K562 (cell line): ENCODE measurements around the gene MMP28. TPM values are rescaled to one million over a fixed set of nuclear protein-coding genes. Genes with fewer than 3 reads are reported as not detected.

Source experiments
- CBX1 ChIP-seq: sonication (generic); IDR thresholded peaks from 2 replicates; pipeline ENCODE4 v1.6.1; 2016; ENCODE audit warnings: antibody characterized with exemption, low read depth, mild to moderate bottlenecking
- CEBPB ChIP-seq: fragments of 450-650 bp; IDR thresholded peaks from 2 replicates; pipeline ENCODE4 v1.6.1; 2016; ENCODE audit warnings: missing genetic modification characterization, missing compliant biosample characterization
- CEBPZ ChIP-seq: fragments of 150-350 bp; IDR thresholded peaks from 2 replicates; pipeline ENCODE4 v1.6.1; 2014; ENCODE audit warnings: low read depth, mild to moderate bottlenecking, low read length, borderline replicate concordance
- E2F6 ChIP-seq, 2 experiments: IDR thresholded peaks; 2 replicates each; pipeline ENCODE4 v1.6.1; 2011; ENCODE audit warnings: borderline replicate concordance in 1 of 2, control low read depth in 1 of 2, low read depth in 1 of 2, low read length in 1 of 2, mild to moderate bottlenecking in 1 of 2, mixed read lengths in 1 of 2, moderate library complexity in 1 of 2; ENCODE audit not compliant: insufficient read depth in 1 of 2, insufficient read length in 1 of 2, poor library complexity in 1 of 2, severe bottlenecking in 1 of 2; ENCODE audit errors: extremely low read depth in 1 of 2
- KLF1 ChIP-seq: fragments of 450-650 bp; IDR thresholded peaks from 2 replicates; pipeline ENCODE4 v1.6.1; 2016; ENCODE audit warnings: missing genetic modification characterization, missing compliant biosample characterization
- MAZ ChIP-seq, 2 experiments: fragments of 450-650 bp in 1 of 2; sonication (generic) in 1 of 2; formaldehyde crosslinking; IDR thresholded peaks in 1 of 2; conservative IDR thresholded peaks in 1 of 2; 2 replicates each; pipeline versions ENCODE4 v1.4.0 to v1.5.0; 2020; ENCODE audit warnings: mild to moderate bottlenecking in 1 of 2, missing genetic modification reagents in 1 of 2
- POLR2G ChIP-seq: fragments of 200-400 bp; formaldehyde crosslinking; IDR thresholded peaks from 2 replicates; pipeline ENCODE4 v1.6.1; 2017; ENCODE audit warnings: low read depth, mild to moderate bottlenecking, antibody characterized with exemption, low read length, moderate library complexity
- RNF2 ChIP-seq: sonication (generic); IDR thresholded peaks from 2 replicates; pipeline ENCODE4 v1.6.1; 2016
- SIN3A ChIP-seq, 2 experiments: fragments of 150-350 bp in 1 of 2; IDR thresholded peaks; 2 replicates each; pipeline ENCODE4 v1.6.1; 2011 to 2016; ENCODE audit warnings: borderline replicate concordance in 2 of 2, low read depth in 2 of 2, low read length in 2 of 2, mild to moderate bottlenecking in 2 of 2, moderate library complexity in 2 of 2; ENCODE audit not compliant: control insufficient read depth in 1 of 2
- SIRT6 ChIP-seq: IDR thresholded peaks from one replicate; pipeline ENCODE4 v1.6.1; 2012; ENCODE audit warnings: low read depth, mild to moderate bottlenecking, control low read depth, inconsistent platforms, low read length, moderate library complexity
- ZNF740 ChIP-seq, 3 experiments: fragments of 200-800 bp in 1 of 3; sonication (Bioruptor generic) in 1 of 3; sonication (generic) in 1 of 3; formaldehyde crosslinking in 1 of 3; IDR thresholded peaks; 2 replicates each; pipeline versions ENCODE4 v1.6.1 to v1.8.0; 2016 to 2022; ENCODE audit warnings: mild to moderate bottlenecking in 2 of 3, missing compliant biosample characterization in 2 of 3, missing genetic modification characterization in 2 of 3, missing genetic modification reagents in 1 of 3
- polyA plus RNA-seq, 8 experiments: library from polyadenylated mRNA; depleted of rRNA in 4 of 8; stranded (reverse) in 5 of 8; unstranded in 3 of 8; fragments of >200 nt; fragmentation: Nextera tagmentation in 2 of 8; fragmentation: Illumina TruSeq in 1 of 8; extraction: Ambion mirVana in 2 of 8; extraction: Trizol in 1 of 8; gene quantifications; 2 replicates each; pipeline versions ENCODE4 v1.2.1 to v1.2.3, GENCODE V29; 2011 to 2014; ENCODE audit warnings: inconsistent platforms in 1 of 8, missing spikeins in 1 of 8
- total RNA-seq, 7 experiments: library from RNA; depleted of rRNA in 6 of 7; stranded (reverse); fragments of >200 nt in 6 of 7; fragmentation: Illumina TruSeq in 2 of 7; extraction: Trizol in 2 of 7; gene quantifications; 2 replicates each; pipeline versions ENCODE4 v1.2.1 to v1.2.3, GENCODE V29; 2011 to 2021; ENCODE audit warnings: low replicate concordance in 1 of 7
- TF ChIP-seq, protein P1 (sequence below): sonication (generic); formaldehyde crosslinking; IDR thresholded peaks from 2 replicates; pipeline ENCODE4 v1.8.1; 2023; ENCODE audit warnings: mild to moderate bottlenecking, missing genetic modification reagents

The MMP28 gene
- total and polyA plus RNA-seq, 9 of the 15 experiments (the other 6 are each of a cell fraction or from before 2014, with no cell fraction given): not detected

DNA sequence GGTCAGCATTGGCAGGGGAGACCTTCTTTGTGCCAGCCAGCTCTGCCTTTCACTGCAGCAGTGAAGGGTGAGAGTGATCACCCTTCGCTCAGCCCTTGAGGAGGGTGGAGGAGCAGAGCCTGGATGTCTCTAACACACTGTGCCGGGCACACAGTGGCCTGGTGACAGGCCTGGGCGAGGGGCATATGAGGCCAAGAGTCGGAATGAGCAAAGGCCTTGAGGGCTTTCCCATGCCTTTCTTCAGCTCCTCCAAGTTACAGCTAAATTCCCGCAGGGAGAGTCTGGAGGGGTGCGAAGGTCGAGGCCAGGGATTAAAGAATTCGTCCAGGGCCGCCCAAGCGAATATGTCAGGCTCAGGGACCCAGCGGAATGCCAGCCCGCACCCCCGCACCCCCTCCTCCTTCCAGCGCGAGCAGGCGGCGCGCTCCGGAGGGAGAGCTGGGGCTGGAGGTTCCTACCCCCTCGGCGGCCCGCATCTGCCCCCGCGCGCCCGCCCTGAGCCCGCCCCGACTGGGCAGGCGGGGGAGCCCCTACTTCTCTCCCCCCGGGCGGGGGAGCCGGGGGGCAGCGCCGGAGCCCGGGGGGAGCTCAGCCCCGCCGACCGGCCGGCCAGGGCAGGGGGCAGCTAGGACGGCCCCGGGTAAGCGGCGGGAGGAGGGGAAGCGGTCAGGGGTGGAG, 64.1 kb downstream of the MMP28 start, which contains the start of gene RASL10B (continued):
- TF ChIP-seq, protein P1, sequence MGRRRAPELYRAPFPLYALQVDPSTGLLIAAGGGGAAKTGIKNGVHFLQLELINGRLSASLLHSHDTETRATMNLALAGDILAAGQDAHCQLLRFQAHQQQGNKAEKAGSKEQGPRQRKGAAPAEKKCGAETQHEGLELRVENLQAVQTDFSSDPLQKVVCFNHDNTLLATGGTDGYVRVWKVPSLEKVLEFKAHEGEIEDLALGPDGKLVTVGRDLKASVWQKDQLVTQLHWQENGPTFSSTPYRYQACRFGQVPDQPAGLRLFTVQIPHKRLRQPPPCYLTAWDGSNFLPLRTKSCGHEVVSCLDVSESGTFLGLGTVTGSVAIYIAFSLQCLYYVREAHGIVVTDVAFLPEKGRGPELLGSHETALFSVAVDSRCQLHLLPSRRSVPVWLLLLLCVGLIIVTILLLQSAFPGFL (CRISPR knock-in tag): no peak
- no peak for TF ChIP-seq SIN3A (IDR thresholded peaks at IDR 0.05; ENCODE audit: borderline replicate concordance in 2 of 2, control insufficient read depth in 1 of 2, low read depth in 2 of 2, low read length in 2 of 2)
- peak in 1 of 2 experiments; percentile 43; a peak in 1 of 4 replicates for TF ChIP-seq MAZ (CRISPR knock-in tag; conservative IDR thresholded peaks at IDR 0.05 in 1 of 2, IDR thresholded peaks at IDR 0.05 in 1 of 2)
- no peak for TF ChIP-seq SIRT6
- TF ChIP-seq CEBPB: no peak
- no peak for TF ChIP-seq KLF1 (tag)
- TF ChIP-seq ZNF740 (CRISPR knock-in tag; IDR thresholded peaks at IDR 0.05): peak; percentile 48; the same call in 1 of the 2 replicates
- TF ChIP-seq ZNF740 (tag; IDR thresholded peaks at IDR 0.05): peak in 1 of 2 experiments; percentile 45; a peak in 1 of 4 replicates
- TF ChIP-seq POLR2G: peak; percentile 46; the same call in 1 of the 2 replicates
- no peak for TF ChIP-seq CEBPZ
- no peak for TF ChIP-seq CBX1
- TF ChIP-seq E2F6 (IDR thresholded peaks at IDR 0.05; ENCODE audit: borderline replicate concordance in 1 of 2, extremely low read depth in 1 of 2, insufficient read depth in 1 of 2, insufficient read length in 1 of 2, low read depth in 1 of 2, low read length in 1 of 2, poor library complexity in 1 of 2, severe bottlenecking in 1 of 2): peak in 1 of 2 experiments; percentile 55
- no peak for TF ChIP-seq RNF2
